ENCODE data around the gene SENP8.
"Not testable (repeated sequence)": the region's sequence is repeated elsewhere in the genome, so short reads cannot be mapped to it uniquely, and the experiment has no call there.

SENP8 gene

GRCh38 chr15:72155635-72156616, 37.7 kb downstream of the SENP8 start:
- no peak for DNase-seq

GRCh38 chr15:72156928-72157327, 38.7 kb downstream of the SENP8 start:
- no peak for DNase-seq

GRCh38 chr15:72160696-72161245, 42.6 kb downstream of the SENP8 start:
- DNase-seq = no peak

- DNase-seq = no peak
Measured at GRCh38 chr15:72161361-72162132, 43.3 kb downstream of the SENP8 start.

GRCh38 chr15:72162569-72162968, 44.4 kb downstream of the SENP8 start:
- DNase-seq = no peak

GRCh38 chr15:72163719-72164118, 45.5 kb downstream of the SENP8 start:
- no peak for DNase-seq

GRCh38 chr15:72166716-72167417, 48.7 kb downstream of the SENP8 start:
- DNase-seq = no peak

GRCh38 chr15:72167445-72167844, 49.2 kb downstream of the SENP8 start:
- no peak for DNase-seq

- no peak for DNase-seq
Measured at GRCh38 chr15:72168131-72168807, 50.1 kb downstream of the SENP8 start.

- DNase-seq = no peak
Measured at GRCh38 chr15:72168808-72169190, 50.6 kb downstream of the SENP8 start.

GRCh38 chr15:72169236-72169920, 51.2 kb downstream of the SENP8 start:
- no peak for DNase-seq

GRCh38 chr15:72169921-72170611, 51.9 kb downstream of the SENP8 start:
- no peak for DNase-seq

GRCh38 chr15:72170691-72171090, 52.5 kb downstream of the SENP8 start:
- DNase-seq = no peak

- not testable (repeated sequence) for DNase-seq
Measured at GRCh38 chr15:72171978-72172377, 53.8 kb downstream of the SENP8 start.

GRCh38 chr15:72172796-72173195, 54.6 kb downstream of the SENP8 start:
- DNase-seq = no peak

GRCh38 chr15:72173401-72173800, 55.2 kb downstream of the SENP8 start:
- DNase-seq = no peak

GRCh38 chr15:72173864-72174550, 55.8 kb downstream of the SENP8 start:
- no peak for DNase-seq

- DNase-seq = no peak
Measured at GRCh38 chr15:72174551-72175165, 56.5 kb downstream of the SENP8 start.

GRCh38 chr15:72175186-72176044, 57.2 kb downstream of the SENP8 start:
- DNase-seq = no peak

Measured in NCI-H2081 treated with DMSO at 0.1 percent for 48 hours (cell line).